ENCODE results near the gene TANGO2.

TANGO2 gene

GRCh38 chr22:19982991-19983578 is 37.8 kb upstream of the TANGO2 start:
- TF ChIP-seq EZH2 (IDR thresholded peaks at IDR 0.05; ENCODE audit: borderline replicate concordance, low read depth, low read length, severe bottlenecking), result no peak
- no peak for TF ChIP-seq CTCF (IDR thresholded peaks at IDR 0.05; ENCODE audit: borderline replicate concordance, extremely low read depth, low read length, poor library complexity, severe bottlenecking)
- Histone ChIP-seq H3K27me3 (ENCODE audit: insufficient read depth, low read length, poor library complexity) (no peaks in the 10 kb centered on the region), H3K9ac (ENCODE audit: low read depth, low read length) (no peak overlapping the region), H4K20me1 (ENCODE audit: insufficient read depth, low read length) (peaks cover 12% of the 10 kb centered on the region; the same call in 1 of the 2 replicates), H3K4me1 (ENCODE audit: insufficient read depth, low read length) (no peaks in the 10 kb centered on the region), H2AFZ (ENCODE audit: low read depth, low read length) (no peak overlapping the region), H3K9me3 (ENCODE audit: insufficient read depth, low read length, severe bottlenecking) (no peaks in the 10 kb centered on the region), H3K79me2 (ENCODE audit: insufficient read depth, low read length) (no peaks in the 10 kb centered on the region), H3K27ac (ENCODE audit: low read length) (no peak overlapping the region), H3K36me3 (ENCODE audit: insufficient read depth, low read length) (no peaks in the 10 kb centered on the region), H3K4me3 (ENCODE audit: low read depth in 1 of 2, low read length in 2 of 2) (no peak overlapping the region), H3K4me2 (ENCODE audit: insufficient read depth, low read length) (no peak overlapping the region)
- no peak for DNase-seq
- ATAC-seq (ENCODE audit: insufficient read depth, low read depth), result no peak

DNA sequence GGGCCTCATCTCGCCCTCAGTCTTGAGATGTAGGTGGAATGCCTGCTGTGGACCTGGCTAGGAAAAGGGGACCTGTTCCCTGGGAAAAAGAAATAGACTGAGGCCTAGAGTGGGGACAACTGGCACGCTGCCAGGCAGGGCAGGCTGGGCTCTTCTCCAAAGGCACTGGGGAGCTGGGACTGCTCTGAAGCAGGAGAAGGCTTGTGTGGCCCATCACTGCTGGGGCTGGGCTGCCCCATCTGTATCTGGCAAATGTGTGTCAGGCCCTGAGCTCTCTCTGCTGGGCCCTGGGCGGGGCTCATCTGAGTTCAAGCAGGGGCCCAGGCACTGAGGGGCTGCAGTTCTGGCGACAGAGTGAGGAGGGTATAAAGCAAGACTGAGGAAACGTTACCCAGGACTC is 37.2 kb upstream of the TANGO2 start:
- no peak for TF ChIP-seq EZH2 (IDR thresholded peaks at IDR 0.05; ENCODE audit: borderline replicate concordance, low read depth, low read length, severe bottlenecking)
- TF ChIP-seq CTCF (IDR thresholded peaks at IDR 0.05; ENCODE audit: borderline replicate concordance, extremely low read depth, low read length, poor library complexity, severe bottlenecking), result no peak
- no peak overlapping the region for H2AFZ ChIP-seq (ENCODE audit: low read depth, low read length)
- peaks cover 12% of the 10 kb centered on the region; the same call in 1 of the 2 replicates for H4K20me1 ChIP-seq (ENCODE audit: insufficient read depth, low read length)
- H3K4me3 ChIP-seq (ENCODE audit: low read depth in 1 of 2, low read length in 2 of 2), result no peak overlapping the region
- H3K4me1 ChIP-seq (ENCODE audit: insufficient read depth, low read length), result no peaks in the 10 kb centered on the region
- H3K4me2 ChIP-seq (ENCODE audit: insufficient read depth, low read length), result no peak overlapping the region
- ATAC-seq (ENCODE audit: insufficient read depth, low read depth), result no peak
- H3K9ac ChIP-seq (ENCODE audit: low read depth, low read length), result no peak overlapping the region
- DNase-seq, result no peak
- no peak overlapping the region for H3K27ac ChIP-seq (ENCODE audit: low read length)
- no peaks in the 10 kb centered on the region for H3K36me3 ChIP-seq (ENCODE audit: insufficient read depth, low read length)
- H3K27me3 ChIP-seq (ENCODE audit: insufficient read depth, low read length, poor library complexity), result no peaks in the 10 kb centered on the region
- H3K79me2 ChIP-seq (ENCODE audit: insufficient read depth, low read length), result no peaks in the 10 kb centered on the region
- H3K9me3 ChIP-seq (ENCODE audit: insufficient read depth, low read length, severe bottlenecking), result no peaks in the 10 kb centered on the region

GRCh38 chr22:19984201-19984753 is 36.6 kb upstream of the TANGO2 start:
- ATAC-seq (ENCODE audit: insufficient read depth, low read depth), result no peak
- H2AFZ ChIP-seq (ENCODE audit: low read depth, low read length), result no peak overlapping the region
- H3K4me1 ChIP-seq (ENCODE audit: insufficient read depth, low read length), result no peaks in the 10 kb centered on the region
- no peak overlapping the region for H3K4me2 ChIP-seq (ENCODE audit: insufficient read depth, low read length)
- no peak overlapping the region for H3K4me3 ChIP-seq (ENCODE audit: low read depth in 1 of 2, low read length in 2 of 2)
- H3K79me2 ChIP-seq (ENCODE audit: insufficient read depth, low read length), result no peaks in the 10 kb centered on the region
- peaks cover 12% of the 10 kb centered on the region; the same call in 1 of the 2 replicates for H4K20me1 ChIP-seq (ENCODE audit: insufficient read depth, low read length)
- no peak overlapping the region for H3K27ac ChIP-seq (ENCODE audit: low read length)
- H3K9me3 ChIP-seq (ENCODE audit: insufficient read depth, low read length, severe bottlenecking), result no peaks in the 10 kb centered on the region
- DNase-seq, result no peak
- no peaks in the 10 kb centered on the region for H3K36me3 ChIP-seq (ENCODE audit: insufficient read depth, low read length)
- H3K9ac ChIP-seq (ENCODE audit: low read depth, low read length), result no peak overlapping the region
- H3K27me3 ChIP-seq (ENCODE audit: insufficient read depth, low read length, poor library complexity), result no peaks in the 10 kb centered on the region
- no peak for TF ChIP-seq CTCF (IDR thresholded peaks at IDR 0.05; ENCODE audit: borderline replicate concordance, extremely low read depth, low read length, poor library complexity, severe bottlenecking)
- TF ChIP-seq EZH2 (IDR thresholded peaks at IDR 0.05; ENCODE audit: borderline replicate concordance, low read depth, low read length, severe bottlenecking), result no peak
